ENCODE results near the gene LOXL4.

LOXL4 gene

DNA sequence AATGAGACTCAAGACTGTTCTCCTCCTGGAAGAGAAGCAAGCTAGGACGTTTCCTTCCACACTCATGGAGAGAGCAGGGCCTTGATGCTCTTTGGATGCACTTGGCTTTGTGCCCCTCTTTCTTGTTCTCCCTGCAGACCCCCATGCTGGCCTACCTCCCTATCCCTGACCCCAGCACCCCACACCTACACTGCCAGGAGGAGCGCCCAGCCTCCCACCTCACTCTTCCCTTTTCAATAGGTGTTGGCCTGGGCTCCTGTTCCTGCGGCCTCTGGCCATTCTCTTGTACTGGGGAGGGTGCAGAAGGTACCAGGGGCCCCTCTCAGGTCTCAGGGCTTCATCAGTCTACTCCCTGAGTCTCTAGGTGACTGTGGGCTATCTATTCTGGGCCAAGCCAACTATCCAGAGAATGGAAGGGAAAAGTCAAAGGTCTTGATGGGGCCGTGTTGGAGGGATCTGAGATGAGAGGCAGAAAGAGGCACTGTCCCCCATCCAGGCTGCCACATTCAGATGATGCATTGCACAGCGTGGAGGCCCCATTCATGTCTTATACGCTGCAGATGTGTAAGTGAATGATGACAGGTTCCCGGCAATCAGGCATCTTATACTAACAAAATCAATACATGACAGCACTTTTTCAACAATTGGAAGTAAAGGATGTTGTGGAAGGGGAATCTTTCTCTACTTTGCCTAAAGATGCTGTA is 32.7 kb upstream of the LOXL4 start:
- DNase-seq: no peak
- peaks cover 12% of the 10 kb centered on the region for H3K27me3 Mint-ChIP-seq (ENCODE audit: low read depth, poor library complexity)
- no peak overlapping the region for H3K4me3 Mint-ChIP-seq
- TF ChIP-seq, protein P1, sequence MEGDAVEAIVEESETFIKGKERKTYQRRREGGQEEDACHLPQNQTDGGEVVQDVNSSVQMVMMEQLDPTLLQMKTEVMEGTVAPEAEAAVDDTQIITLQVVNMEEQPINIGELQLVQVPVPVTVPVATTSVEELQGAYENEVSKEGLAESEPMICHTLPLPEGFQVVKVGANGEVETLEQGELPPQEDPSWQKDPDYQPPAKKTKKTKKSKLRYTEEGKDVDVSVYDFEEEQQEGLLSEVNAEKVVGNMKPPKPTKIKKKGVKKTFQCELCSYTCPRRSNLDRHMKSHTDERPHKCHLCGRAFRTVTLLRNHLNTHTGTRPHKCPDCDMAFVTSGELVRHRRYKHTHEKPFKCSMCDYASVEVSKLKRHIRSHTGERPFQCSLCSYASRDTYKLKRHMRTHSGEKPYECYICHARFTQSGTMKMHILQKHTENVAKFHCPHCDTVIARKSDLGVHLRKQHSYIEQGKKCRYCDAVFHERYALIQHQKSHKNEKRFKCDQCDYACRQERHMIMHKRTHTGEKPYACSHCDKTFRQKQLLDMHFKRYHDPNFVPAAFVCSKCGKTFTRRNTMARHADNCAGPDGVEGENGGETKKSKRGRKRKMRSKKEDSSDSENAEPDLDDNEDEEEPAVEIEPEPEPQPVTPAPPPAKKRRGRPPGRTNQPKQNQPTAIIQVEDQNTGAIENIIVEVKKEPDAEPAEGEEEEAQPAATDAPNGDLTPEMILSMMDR (IDR thresholded peaks at IDR 0.05): no peak
- H3K4me1 Mint-ChIP-seq: peaks cover 37% of the 10 kb centered on the region
- no peaks in the 10 kb centered on the region for H3K9me3 Mint-ChIP-seq
- H3K27ac Mint-ChIP-seq: no peak overlapping the region
- H3K36me3 Mint-ChIP-seq (ENCODE audit: low read depth): no peaks in the 10 kb centered on the region

DNA sequence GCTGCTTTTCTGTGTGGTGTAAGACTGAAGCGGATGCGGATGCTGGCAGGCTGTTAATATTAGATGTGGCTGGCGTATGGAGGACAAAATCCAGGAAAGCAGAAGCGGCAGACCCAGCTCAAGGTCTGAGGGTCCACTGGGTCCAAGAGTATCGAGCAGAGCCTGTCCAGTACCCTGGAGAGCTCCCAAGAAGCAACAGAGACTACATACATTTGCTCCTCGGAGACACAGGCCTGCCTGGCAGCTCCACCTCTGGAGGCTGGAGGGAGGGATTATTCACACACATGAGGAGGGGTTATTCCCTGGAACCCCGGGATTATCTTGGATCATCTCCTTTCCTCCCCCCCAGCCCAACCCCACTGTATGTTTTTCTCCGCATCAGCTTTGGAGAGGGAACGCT is 31.3 kb upstream of the LOXL4 start:
- DNase-seq: peak; percentile 59
- Mint-ChIP-seq H3K36me3 (ENCODE audit: low read depth) (no peaks in the 10 kb centered on the region), H3K9me3 (no peaks in the 10 kb centered on the region), H3K27ac (no peak overlapping the region), H3K4me1 (peaks cover 44% of the 10 kb centered on the region), H3K27me3 (ENCODE audit: low read depth, poor library complexity) (peaks cover 9% of the 10 kb centered on the region), H3K4me3 (no peak overlapping the region)
- TF ChIP-seq, protein P1 (IDR thresholded peaks at IDR 0.05): no peak

DNA sequence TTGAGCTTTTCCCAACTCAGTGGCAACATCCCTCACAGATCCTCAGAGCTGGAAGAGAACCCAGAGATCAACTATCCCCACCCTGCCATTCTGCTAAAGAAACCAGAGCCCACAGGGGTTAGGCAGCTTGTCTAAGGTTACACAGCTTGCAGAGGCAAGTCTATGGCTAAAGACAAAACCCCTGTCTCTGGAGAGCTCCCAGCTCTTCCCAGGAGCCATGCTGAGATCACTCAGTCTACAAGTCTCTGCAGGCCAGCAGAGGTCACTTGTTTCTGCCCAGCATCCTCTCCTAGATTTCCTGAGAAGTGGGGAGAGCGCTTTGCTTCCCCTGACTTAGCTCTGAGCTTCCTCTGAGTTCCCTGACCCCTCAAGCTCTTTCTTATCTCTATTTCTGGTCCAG is 28.5 kb upstream of the LOXL4 start:
- peak overlapping the region; percentile 56 for H3K4me3 Mint-ChIP-seq
- peak overlapping the region; percentile 97 for H3K27ac Mint-ChIP-seq
- TF ChIP-seq, protein P1 (IDR thresholded peaks at IDR 0.05): no peak
- H3K4me1 Mint-ChIP-seq: peaks cover 45% of the 10 kb centered on the region
- H3K36me3 Mint-ChIP-seq (ENCODE audit: low read depth): no peaks in the 10 kb centered on the region
- DNase-seq: no peak
- no peaks in the 10 kb centered on the region for H3K9me3 Mint-ChIP-seq
- H3K27me3 Mint-ChIP-seq (ENCODE audit: low read depth, poor library complexity): peaks cover 9% of the 10 kb centered on the region

DNA sequence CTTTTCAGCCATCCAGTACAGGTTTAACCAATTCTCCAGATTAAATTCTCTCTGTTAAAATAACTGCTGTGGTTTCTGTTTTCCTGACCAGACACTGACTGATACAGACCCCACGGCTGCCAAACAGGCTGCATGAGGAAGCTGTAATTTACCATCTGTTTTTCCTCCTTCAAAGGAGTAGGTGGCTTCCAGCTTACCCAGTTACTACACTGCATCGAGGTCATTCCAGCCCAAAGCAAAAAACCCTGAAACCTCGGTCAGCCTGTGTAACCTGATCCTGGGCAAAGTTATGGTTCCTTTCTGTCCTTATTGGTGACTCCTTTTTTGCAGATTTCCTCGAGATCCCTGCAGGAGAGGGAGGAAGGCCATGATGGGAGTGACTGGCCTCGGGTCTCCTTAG is 27.9 kb upstream of the LOXL4 start:
- H3K4me1 Mint-ChIP-seq: peaks cover 44% of the 10 kb centered on the region
- H3K4me3 Mint-ChIP-seq: peak overlapping the region; percentile 58
- H3K27me3 Mint-ChIP-seq (ENCODE audit: low read depth, poor library complexity): peaks cover 12% of the 10 kb centered on the region
- no peaks in the 10 kb centered on the region for H3K9me3 Mint-ChIP-seq
- no peaks in the 10 kb centered on the region for H3K36me3 Mint-ChIP-seq (ENCODE audit: low read depth)
- TF ChIP-seq, protein P1 (IDR thresholded peaks at IDR 0.05): no peak
- peak overlapping the region; percentile 97 for H3K27ac Mint-ChIP-seq
- DNase-seq: peak; percentile 30

DNA sequence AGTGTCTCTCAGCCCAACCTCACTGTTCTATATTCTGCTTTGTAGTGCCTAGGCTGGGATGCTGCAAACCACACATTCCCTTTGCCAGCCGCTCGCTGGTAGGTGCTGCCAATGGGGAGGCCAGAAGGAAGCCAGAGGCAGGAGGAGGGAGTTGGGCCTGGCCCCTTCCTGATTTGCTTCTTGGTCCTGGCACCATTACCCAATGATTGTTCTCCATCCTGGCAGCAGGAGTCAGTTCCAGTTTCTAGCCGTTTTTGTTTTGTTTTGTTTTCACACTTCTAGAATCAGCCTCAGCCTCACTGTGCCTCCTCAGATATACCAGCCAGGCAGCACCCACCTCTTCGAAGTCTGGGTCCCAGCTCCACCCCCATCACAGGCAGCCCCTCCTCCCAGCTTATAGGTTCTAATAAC is 27.4 kb upstream of the LOXL4 start:
- Mint-ChIP-seq H3K4me1 (peaks cover 44% of the 10 kb centered on the region), H3K36me3 (ENCODE audit: low read depth) (no peaks in the 10 kb centered on the region), H3K27me3 (ENCODE audit: low read depth, poor library complexity) (peaks cover 12% of the 10 kb centered on the region), H3K27ac (peak overlapping the region; percentile 97), H3K9me3 (no peaks in the 10 kb centered on the region), H3K4me3 (peak overlapping the region; percentile 58)
- TF ChIP-seq, protein P1 (IDR thresholded peaks at IDR 0.05): no peak
- no peak for DNase-seq

DNA sequence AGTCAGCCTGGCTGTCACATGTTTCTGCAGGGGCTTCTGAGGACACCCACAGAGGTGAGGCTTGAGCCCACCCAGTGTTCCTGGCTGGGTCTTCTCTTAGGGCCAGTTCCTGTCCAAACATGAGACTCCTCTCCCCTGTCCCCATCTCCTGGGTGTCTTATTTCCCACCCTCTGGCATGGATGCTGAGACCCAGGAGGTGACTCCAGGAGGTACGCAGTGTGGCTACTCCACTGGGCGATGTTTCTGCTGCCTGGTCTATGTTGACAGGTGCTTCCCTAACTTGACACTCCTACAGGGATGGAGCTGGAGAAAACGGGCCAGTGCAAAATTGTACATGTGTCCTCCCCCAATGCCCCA is 26.3 kb upstream of the LOXL4 start:
- TF ChIP-seq, protein P1 (IDR thresholded peaks at IDR 0.05): no peak
- H3K27me3 Mint-ChIP-seq (ENCODE audit: low read depth, poor library complexity): peaks cover 12% of the 10 kb centered on the region
- peaks cover 44% of the 10 kb centered on the region for H3K4me1 Mint-ChIP-seq

More for the DNA sequence above, 26.3 kb upstream of the LOXL4 start:
- Mint-ChIP-seq H3K27ac (no peak overlapping the region), H3K9me3 (no peaks in the 10 kb centered on the region), H3K4me3 (no peak overlapping the region), H3K36me3 (ENCODE audit: low read depth) (no peaks in the 10 kb centered on the region)
- DNase-seq: no peak

All from nephron progenitor cell (in vitro differentiated cells).